GM19043 (cell line): ENCODE results near the gene ESAM.

Experiments
- ATAC-seq: cut with Tn5 transposase; IDR thresholded peaks from one replicate; pipeline ENCODE4 v1.9.1; 2021; ENCODE audit warnings: low read depth; ENCODE audit not compliant: unreplicated experiment

The ESAM gene

DNA sequence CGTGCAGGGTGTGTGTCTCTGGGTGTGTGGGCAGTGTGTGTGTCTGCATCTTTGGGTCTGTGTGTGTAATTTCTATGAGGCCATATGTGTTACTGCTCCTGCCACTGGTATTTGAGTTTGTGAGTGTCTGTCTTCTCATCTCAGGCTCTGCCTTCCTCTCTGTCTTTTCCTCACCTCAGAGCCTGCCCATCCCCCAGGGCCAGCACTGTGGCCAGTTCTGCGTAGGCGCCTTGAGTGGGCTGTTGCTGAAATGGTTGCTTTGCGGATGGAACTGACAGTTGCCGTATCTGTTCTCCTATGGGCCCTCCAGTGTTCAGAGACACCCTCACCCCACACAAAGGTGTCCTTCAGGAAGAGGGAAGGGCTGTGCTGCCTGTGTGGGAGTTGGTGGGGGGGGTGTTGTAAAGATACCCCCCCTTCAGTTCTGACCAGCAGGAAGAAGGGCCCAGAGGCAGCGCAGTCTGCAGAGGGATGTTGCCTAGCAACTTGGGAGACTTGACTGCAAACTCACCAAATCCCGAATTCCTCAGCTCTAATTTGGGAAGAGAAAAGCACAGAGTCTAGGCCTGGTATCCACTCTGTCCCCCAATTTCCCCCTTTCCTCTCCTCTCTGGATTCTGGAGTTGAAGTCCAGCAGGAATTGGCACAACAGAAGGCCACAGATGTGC, 24.3 kb downstream of the ESAM start:
- no peak for ATAC-seq

DNA sequence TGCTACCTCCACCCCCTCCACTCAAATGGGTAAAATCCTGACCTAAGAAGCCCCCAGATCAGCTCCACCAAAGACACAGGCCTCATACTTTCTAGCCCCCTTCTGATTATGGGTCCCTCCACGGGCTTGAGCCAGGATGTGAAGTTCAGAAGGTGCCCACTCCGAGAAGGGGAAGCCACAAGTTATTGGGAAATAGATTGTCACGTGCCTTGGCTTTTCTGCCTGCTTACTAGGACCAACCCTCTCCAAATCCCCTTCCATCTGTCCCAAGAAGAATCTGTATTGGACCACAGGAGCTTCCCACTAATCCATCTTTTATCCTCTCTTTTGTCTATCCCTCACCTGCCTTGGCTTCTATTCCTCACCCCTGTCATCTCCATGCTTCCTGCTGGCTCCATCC, 25.4 kb downstream of the ESAM start:
- ATAC-seq: no peak

DNA sequence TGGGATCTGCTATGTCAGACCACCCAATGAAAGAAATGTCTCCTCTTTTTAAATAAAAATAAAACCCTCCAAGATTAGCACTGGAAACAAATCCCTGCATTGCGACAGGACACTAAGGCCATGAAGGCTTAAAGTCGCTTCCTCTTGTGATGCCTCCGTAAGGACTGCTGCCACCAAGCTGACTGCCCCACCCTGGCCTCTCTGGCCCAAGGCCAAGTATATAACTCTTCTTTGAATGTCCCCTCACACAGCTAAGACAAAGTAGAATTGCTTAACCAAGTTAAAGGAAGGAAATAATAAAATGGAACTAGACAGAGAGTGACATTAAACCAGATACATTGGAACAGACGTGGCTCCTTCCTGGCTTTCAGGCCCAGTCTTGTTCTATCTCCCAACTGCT, 29.9 kb downstream of the ESAM start:
- ATAC-seq: no peak

DNA sequence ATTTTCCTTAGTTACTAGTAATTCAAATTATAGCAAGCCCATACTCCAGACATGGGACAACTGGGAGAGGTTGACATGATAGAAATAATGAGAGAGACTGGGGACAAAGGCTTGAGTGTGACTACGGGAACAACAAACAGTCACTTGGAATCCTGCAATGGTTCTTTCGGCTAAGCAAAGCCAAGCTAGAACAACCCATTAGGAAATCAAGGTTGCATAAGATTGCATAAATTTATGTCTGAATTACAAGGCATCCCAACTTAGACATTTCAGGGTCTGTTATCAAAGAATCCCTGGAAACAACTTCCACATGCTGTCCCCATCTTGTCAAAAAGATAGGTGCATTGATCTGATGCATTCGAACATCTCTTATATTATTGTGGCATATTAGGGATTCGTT, 32.5 kb downstream of the ESAM start:
- ATAC-seq: no peak

DNA sequence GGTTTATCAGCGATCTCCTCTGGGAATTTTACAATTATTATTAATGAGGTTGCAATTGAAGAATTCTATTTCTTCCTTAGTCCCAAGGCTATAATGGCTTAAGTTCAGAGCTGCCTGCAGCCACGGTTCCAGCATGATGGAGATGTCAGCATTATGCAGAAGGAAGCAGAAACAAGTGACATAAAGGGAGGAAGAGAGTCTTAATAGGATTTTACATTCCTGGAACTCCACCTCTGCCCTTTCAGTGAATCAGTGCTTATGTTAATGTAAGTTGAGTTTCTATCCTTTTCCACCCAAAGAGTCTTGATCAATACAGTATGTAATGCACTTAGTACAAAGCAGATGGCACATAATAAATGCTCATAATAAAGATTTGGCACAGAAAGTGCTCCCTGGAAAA, 34.0 kb downstream of the ESAM start:
- no peak for ATAC-seq

DNA sequence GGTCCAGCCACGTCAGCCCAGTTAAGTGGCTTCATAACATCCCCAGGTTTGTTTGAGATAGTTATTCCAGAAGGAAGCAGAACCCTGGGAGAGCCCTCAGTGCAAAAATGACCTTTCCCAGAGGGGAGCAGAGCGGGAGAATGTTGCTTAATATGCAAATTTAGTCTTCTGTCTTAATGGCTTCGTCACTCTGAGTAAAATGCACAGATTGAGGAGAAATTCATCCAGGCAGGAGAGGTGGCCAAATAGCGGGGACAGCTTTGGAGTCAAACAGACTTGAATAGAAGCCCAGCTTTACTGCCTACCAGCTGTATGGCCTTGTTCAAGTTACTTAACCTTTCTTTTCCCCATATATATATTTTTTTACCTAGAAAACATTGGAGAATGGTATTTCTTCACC, 34.6 kb downstream of the ESAM start:
- no peak for ATAC-seq

DNA sequence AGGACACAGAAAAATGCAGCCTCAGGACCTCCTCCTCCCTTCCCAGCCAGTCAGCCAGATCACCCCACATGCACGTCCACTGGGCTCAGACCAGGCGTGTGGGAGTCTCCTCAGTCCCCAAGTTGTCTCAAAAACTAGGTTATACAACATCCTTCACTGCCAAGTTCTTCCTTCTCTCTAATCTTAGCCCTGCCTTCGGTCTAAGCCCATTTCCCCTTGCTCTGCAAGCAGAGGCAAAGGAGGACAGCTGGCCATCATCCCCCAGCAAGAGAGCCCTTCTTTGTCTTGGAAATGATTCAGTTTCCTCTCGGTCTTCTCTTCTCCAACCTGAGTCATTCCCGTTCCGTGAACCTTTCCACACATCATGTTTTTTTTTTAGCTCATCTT, 36.4 kb downstream of the ESAM start:
- peak; percentile 11 for ATAC-seq

DNA sequence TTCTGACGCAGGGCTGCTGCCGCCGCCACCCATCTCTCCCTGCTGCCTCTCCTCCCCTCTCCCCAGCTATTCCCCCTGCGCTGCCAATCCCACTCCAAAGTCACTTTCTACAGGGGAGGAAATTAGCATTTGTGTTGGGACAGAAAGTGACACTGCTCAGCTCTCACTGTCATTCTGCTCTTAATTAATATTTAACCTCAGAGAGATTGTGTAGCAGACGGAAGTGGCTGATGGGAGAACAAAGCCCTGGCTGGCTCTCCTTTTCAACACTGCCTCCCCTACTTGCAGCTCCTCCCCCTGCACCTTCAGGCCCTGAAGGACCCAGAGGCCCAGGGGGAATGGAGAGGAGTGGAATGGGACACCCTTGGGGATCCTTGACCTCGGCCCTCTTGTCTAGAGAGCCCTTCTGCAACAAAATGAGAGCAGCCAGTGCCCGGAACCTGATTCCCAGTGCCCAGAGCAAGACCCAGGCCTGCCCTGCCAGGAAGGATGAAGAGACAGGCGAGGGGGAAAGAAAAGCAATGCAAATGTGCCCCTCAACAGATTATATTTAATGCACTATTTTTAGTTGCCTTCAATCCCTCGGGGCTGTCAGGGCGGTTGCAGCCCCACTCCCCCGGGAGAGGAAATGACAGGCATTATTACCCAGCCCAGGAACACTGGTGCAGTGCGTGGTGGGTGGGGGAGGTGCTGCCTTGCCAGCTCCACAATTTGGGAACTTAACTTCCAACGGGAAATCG, 36.9 kb downstream of the ESAM start:
- peak; percentile 93 for ATAC-seq

DNA sequence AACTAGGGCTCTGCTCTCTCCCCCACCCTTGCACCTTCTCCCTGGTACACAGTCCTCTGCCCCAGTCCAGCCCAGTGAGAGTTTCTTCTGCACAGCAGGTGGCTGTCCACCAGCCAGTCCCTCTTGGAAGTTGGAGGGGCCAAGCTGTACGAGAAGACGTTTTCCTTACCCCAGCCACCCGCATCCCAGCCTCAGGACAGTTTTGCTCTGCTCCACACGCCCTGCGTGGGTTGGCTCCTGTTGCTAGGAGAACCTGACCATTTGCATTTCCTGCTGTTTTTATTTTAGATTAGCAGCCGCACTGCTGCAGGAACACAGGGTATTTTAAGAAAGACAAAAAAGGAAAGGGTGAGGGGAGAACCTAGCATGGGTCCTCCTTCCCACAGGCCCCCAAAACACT, 39.9 kb downstream of the ESAM start:
- ATAC-seq: no peak

DNA sequence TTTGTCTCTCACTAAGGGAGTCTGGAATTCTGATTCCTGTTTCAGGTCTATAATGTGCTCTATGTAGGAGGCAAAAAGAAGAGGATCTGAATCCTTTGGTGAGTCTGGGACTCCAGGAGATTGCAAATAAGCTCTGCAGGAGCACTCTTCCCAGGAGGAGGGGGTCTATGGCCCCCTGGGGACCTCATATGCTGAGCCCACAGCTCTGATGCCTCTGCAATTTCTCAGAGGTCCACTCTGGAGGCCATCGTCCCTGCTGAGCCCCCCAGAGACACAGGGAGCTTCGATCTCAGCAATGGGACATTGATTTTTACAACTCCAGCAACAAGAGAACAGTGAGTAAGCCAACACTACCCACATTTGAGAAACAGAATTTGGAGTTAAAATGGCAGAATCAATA, 42.6 kb downstream of the ESAM start:
- ATAC-seq: no peak

DNA sequence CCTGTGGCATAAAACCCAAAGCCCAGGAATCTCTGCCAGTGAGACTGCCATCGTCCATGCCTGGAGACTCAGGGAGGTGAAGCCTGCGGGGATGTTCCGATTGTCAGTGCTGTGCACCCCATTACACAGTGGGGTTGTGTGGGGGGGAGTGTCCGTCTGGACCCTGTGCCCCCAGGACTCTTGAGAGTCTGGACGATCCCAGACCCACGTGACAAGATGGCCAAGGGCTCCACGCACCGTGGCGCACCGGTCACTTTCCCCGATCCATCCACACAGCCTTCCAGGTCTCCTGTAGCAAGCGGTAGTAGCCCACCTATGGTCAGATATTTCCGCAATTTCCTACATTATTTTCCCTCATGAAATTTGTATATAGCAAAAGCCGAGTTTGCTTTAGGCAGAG, 43.3 kb downstream of the ESAM start:
- ATAC-seq: no peak

DNA sequence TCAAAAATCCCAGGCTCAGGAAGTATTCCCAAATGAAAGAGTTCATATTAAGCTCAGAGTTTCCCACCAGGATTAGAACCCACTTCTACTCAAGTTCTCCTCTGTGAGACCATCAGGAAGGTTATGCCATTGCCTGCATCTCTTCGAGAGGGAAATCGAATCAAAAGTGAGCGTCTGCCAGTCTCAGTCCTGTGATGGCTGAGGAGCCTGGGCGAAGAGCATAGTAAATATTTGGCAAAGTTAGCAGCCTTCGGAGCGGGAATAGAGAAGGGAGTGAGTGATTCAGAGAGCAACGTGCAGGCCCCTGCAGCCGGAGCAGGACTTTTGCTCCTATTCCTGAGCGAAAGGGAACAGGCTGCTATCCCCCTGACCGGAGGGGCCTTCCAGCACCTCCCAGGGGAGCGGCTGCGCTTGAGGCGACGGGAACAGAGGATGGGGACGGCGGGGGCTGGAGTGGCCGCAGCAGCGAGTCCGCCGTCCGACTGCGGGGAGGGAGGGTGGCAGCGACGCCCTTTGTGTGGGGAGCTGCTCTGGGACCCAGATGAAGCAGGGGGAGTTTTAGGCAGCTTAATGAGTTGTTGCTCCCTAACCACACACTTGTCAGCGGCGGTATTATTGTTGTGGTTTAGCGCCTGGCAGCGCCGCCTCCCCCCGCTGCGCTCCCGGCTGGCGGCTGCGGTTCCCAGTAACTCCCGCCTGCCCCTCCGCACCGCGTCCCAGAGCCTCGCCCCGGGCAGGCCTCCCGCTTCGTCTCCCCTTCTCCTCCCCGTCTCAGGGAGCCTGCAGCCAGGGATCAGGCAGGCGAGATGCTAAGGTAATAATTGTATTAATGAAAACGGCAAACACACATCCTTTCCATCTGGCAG, 44.1 kb downstream of the ESAM start:
- no peak for ATAC-seq

DNA sequence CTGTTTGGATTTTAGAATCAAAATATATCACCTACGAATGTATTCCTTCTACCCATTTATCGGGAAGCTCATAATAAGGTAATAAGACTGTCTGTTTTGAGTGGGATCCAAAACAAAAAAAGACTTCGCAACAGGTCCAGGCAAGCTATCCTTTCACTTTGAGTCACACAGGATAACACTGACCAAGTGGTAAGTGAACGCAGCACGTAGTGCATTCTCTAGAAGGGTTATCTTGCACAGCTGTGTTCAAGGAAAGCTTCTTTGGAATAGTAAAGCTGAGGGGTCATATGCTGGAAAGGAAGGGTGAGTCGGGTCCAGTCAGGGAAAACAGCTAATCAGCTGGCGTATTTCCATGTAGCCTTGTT, 44.7 kb downstream of the ESAM start:
- no peak for ATAC-seq

DNA sequence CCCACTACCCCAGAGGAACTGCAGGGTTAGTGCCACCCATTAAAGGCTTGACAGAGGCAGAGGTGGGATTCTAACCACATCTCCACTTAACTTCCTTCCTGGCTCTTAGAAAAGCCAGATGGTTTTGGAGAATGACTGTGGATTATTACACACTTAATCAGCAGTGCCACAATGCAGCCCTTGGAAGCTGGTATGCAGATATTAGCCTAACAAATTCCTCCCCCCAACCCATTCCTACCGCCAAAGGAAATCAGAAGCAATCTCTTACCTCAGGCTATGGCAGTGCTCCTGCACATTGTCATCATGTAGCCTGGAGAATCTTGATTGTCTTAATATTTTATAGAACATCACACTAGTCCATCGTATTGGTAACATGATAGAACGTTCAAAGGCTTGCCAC, 45.5 kb downstream of the ESAM start:
- no peak for ATAC-seq

DNA sequence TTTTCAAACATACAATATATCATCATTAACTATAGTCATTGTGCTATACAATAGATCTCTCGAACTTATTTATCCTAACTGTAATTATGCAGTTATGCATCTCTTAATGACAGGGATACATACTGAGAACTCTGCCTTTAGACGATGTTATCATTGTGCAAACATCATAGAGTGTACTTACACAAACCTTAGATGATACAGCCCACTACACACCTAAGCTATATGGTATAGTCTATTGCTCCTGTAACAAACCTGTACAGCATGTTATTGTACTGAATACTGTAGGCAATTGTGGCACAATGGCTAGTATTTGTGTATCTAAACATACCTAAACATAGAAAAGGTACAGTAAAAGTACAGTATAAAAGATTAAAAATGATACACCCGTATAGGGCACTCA, 49.7 kb downstream of the ESAM start:
- ATAC-seq: no peak

DNA sequence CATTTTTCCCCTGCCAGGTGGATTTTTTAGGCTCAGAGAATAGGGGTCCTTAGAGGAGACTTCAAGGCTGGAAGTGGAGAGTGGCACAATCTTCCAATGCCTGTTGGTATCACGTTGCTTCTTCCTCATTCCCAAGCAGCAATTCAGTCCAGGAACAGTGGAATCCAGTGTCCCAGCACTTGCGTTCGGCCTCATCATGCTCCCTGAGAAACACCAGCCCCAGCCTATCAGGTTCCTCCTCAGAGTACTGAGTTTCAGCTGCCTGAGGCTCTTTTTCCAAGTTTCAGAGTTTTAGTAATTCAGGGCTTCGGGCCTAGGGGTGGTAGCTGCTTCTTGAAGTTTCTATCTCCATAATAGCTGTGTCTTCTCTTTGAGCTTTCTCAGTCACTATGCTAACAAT, 54.3 kb downstream of the ESAM start:
- no peak for ATAC-seq
